Medulla oblongata (tissue), 1 donor: ENCODE data around the gene ZNF624.

Source experiments
- DNase-seq: peaks from one replicate; pipeline ENCODE4 v3.0.0-alpha.2; 2015; ENCODE audit errors: extremely low spot score

Gene ZNF624

GRCh38 chr17:16593356-16594102 lies 60.1 kb downstream of the ZNF624 start:
- peak; percentile 18 for DNase-seq

GRCh38 chr17:16589097-16589969 lies 64.3 kb downstream of the ZNF624 start:
- peak; percentile 93 for DNase-seq

- DNase-seq = no peak
Observed at GRCh38 chr17:16585796-16586195, 67.9 kb downstream of the ZNF624 start.

- DNase-seq = peak; percentile 96
Observed at GRCh38 chr17:16584273-16584995, 69.2 kb downstream of the ZNF624 start.

GRCh38 chr17:16583781-16584180 lies 69.9 kb downstream of the ZNF624 start:
- no peak for DNase-seq

- no peak for DNase-seq
Observed at GRCh38 chr17:16573466-16573865, 80.2 kb downstream of the ZNF624 start.
